Measurements from ENCODE around the gene ZC3H12A.
"Not testable (repeated sequence)": the region's sequence is repeated elsewhere in the genome, so short reads cannot be mapped to it uniquely, and the experiment has no call there.

DNA sequence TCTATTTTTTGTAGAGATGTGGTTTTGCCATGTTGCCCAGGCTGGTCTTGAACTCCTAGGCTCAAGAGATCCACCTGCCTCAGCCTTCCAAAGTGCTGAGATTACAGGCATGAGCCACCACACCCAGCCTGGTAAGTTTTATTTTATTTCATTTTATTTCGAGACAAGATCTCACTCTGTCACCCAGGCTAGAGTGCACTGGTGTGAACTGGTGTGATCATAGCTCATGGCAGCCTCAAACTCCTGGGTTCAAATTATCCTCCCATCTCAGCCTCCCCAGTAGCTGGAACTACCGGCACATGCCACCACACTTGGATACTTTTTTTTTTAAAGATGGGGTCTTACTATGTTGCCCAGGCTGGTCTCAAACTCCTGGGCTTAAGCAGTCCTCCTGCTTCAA lies 28.4 kb downstream of the ZC3H12A start:
- TF ChIP-seq, protein P1, sequence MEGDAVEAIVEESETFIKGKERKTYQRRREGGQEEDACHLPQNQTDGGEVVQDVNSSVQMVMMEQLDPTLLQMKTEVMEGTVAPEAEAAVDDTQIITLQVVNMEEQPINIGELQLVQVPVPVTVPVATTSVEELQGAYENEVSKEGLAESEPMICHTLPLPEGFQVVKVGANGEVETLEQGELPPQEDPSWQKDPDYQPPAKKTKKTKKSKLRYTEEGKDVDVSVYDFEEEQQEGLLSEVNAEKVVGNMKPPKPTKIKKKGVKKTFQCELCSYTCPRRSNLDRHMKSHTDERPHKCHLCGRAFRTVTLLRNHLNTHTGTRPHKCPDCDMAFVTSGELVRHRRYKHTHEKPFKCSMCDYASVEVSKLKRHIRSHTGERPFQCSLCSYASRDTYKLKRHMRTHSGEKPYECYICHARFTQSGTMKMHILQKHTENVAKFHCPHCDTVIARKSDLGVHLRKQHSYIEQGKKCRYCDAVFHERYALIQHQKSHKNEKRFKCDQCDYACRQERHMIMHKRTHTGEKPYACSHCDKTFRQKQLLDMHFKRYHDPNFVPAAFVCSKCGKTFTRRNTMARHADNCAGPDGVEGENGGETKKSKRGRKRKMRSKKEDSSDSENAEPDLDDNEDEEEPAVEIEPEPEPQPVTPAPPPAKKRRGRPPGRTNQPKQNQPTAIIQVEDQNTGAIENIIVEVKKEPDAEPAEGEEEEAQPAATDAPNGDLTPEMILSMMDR (IDR thresholded peaks at IDR 0.05; ENCODE audit: insufficient read depth, low read length), result not testable (repeated sequence)
- TF ChIP-seq POLR2AphosphoS5 (IDR thresholded peaks at IDR 0.05; ENCODE audit: low read depth); GABPA (IDR thresholded peaks at IDR 0.05; ENCODE audit: low read depth); SPI1 (IDR thresholded peaks at IDR 0.05; ENCODE audit: borderline replicate concordance, low read depth): not testable (repeated sequence)
- TF ChIP-seq, protein P2, sequence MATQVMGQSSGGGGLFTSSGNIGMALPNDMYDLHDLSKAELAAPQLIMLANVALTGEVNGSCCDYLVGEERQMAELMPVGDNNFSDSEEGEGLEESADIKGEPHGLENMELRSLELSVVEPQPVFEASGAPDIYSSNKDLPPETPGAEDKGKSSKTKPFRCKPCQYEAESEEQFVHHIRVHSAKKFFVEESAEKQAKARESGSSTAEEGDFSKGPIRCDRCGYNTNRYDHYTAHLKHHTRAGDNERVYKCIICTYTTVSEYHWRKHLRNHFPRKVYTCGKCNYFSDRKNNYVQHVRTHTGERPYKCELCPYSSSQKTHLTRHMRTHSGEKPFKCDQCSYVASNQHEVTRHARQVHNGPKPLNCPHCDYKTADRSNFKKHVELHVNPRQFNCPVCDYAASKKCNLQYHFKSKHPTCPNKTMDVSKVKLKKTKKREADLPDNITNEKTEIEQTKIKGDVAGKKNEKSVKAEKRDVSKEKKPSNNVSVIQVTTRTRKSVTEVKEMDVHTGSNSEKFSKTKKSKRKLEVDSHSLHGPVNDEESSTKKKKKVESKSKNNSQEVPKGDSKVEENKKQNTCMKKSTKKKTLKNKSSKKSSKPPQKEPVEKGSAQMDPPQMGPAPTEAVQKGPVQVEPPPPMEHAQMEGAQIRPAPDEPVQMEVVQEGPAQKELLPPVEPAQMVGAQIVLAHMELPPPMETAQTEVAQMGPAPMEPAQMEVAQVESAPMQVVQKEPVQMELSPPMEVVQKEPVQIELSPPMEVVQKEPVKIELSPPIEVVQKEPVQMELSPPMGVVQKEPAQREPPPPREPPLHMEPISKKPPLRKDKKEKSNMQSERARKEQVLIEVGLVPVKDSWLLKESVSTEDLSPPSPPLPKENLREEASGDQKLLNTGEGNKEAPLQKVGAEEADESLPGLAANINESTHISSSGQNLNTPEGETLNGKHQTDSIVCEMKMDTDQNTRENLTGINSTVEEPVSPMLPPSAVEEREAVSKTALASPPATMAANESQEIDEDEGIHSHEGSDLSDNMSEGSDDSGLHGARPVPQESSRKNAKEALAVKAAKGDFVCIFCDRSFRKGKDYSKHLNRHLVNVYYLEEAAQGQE (IDR thresholded peaks at IDR 0.05; ENCODE audit: insufficient replicate concordance, low read depth), result not testable (repeated sequence)
